ENCODE measurements around the gene PPP6R3. TPM values are rescaled to one million over a fixed set of nuclear protein-coding genes. Genes with fewer than 3 reads are reported as not detected.

The PPP6R3 gene
- total and polyA plus RNA-seq, 2 donors (not counting 3 experiments of a cell fraction or from before 2014, with no cell fraction given): 31.7 to 98.8 TPM

GRCh38 chr11:68528630-68529029, 68.1 kb downstream of the PPP6R3 start:
- Histone ChIP-seq H3K9me1 (replicated peaks; ENCODE audit: control insufficient read depth, extremely low read depth, insufficient read depth, low read length) (no peaks in the 10 kb centered on the region), H3K4me2 (ENCODE audit: insufficient read depth, low read length) (no peak overlapping the region), H3K79me2 (ENCODE audit: control insufficient read depth, insufficient read depth, low read length) (peaks cover 84% of the 10 kb centered on the region), H3K36me3 (ENCODE audit: control insufficient read depth in 2 of 2, extremely low read depth in 1 of 2, insufficient read depth in 2 of 2, low read length in 2 of 2) (peaks cover 7 to 16% of the 10 kb centered on the region in 2 experiments), H4K20me1 (replicated peaks; ENCODE audit: control insufficient read depth, extremely low read depth, insufficient read depth, low read length) (peaks cover 5% of the 10 kb centered on the region), H3K9ac (replicated peaks; ENCODE audit: extremely low read depth, insufficient read depth, low read length) (no peak overlapping the region), H2AFZ (ENCODE audit: low read depth, low read length) (no peak overlapping the region), H3K4me3 (replicated peaks in 1 of 3; ENCODE audit: insufficient read depth in 1 of 3, low read depth in 1 of 3, low read length in 3 of 3) (no peak overlapping the region), H3K27me3 (ENCODE audit: control insufficient read depth in 2 of 2, insufficient read depth in 2 of 2, low read length in 2 of 2) (no peaks in the 10 kb centered on the region), H3K9me3 (replicated peaks; ENCODE audit: control insufficient read depth, insufficient read depth, low read length) (no peaks in the 10 kb centered on the region), H3K4me1 (ENCODE audit: control insufficient read depth, extremely low read depth, insufficient read depth, low read length) (peaks cover 36% of the 10 kb centered on the region), H3K27ac (ENCODE audit: insufficient read depth, low read depth, low read length) (no peak overlapping the region)
- ChIA-PET CTCF (interaction anchor here (0.9 to 1.0 kb wide), 2 partner anchors 30 to 55 kb away, joined by 3 to 6 read pairs; no protein-coding TSS in a partner anchor), POLR2A (no interaction called here)
- DNase-seq (ENCODE audit: low read depth, low spot score): no peak
- intact Hi-C loops (cut with micrococcal nuclease): no loop called here
- dilution Hi-C loops (cut with MboI; ENCODE audit: extremely low pct_ligation_motif_present, low sequenced_read_pairs): no loop called here
- no peak for FAIRE-seq
- no TSS peak for BruUV-seq (replicated peaks)
- no peak for TF ChIP-seq GATA2 (IDR thresholded peaks at IDR 0.05; ENCODE audit: insufficient read depth, insufficient read length, low read depth, low read length)
- TF ChIP-seq POLR2AphosphoS5 (IDR thresholded peaks at IDR 0.05; ENCODE audit: insufficient read depth, low read depth, low read length): no peak
- no peak for TF ChIP-seq MAX (IDR thresholded peaks at IDR 0.05; ENCODE audit: insufficient read depth, insufficient read length)
- no peak for TF ChIP-seq JUN (IDR thresholded peaks at IDR 0.05; ENCODE audit: borderline replicate concordance, insufficient read depth, insufficient read length, low read depth)
- no peak for TF ChIP-seq POLR2A (IDR thresholded peaks at IDR 0.05; ENCODE audit: low read depth, low read length)
- TF ChIP-seq MYC (IDR thresholded peaks at IDR 0.05; ENCODE audit: low read depth, low read length): no peak
- no peak for TF ChIP-seq EZH2 (IDR thresholded peaks at IDR 0.05; ENCODE audit: borderline replicate concordance, low read depth, low read length, severe bottlenecking)
- TF ChIP-seq, protein P1, sequence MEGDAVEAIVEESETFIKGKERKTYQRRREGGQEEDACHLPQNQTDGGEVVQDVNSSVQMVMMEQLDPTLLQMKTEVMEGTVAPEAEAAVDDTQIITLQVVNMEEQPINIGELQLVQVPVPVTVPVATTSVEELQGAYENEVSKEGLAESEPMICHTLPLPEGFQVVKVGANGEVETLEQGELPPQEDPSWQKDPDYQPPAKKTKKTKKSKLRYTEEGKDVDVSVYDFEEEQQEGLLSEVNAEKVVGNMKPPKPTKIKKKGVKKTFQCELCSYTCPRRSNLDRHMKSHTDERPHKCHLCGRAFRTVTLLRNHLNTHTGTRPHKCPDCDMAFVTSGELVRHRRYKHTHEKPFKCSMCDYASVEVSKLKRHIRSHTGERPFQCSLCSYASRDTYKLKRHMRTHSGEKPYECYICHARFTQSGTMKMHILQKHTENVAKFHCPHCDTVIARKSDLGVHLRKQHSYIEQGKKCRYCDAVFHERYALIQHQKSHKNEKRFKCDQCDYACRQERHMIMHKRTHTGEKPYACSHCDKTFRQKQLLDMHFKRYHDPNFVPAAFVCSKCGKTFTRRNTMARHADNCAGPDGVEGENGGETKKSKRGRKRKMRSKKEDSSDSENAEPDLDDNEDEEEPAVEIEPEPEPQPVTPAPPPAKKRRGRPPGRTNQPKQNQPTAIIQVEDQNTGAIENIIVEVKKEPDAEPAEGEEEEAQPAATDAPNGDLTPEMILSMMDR (IDR thresholded peaks at IDR 0.05; ENCODE audit: extremely low read depth in 1 of 2, insufficient read depth in 1 of 2, low read depth in 1 of 2, low read length in 2 of 2): no peak
- TF ChIP-seq FOS (IDR thresholded peaks at IDR 0.05; ENCODE audit: borderline replicate concordance, insufficient read depth, low read length): no peak

Measured in endothelial cell of umbilical vein (primary cell).